Neural crest cell (in vitro differentiated cells): ENCODE data around the gene MVB12B. TPM values are rescaled to one million over a fixed set of nuclear protein-coding genes. Genes with fewer than 3 reads are reported as not detected.

Source experiments
- DNase-seq: peaks from one replicate; pipeline ENCODE4 v3.0.0; 2021; ENCODE audit warnings: low read depth, mixed read lengths, low spot score
- H3K27ac Mint-ChIP-seq: one replicate; pipeline ENCODE4 v1.8.0; 2021; ENCODE audit warnings: mild to moderate bottlenecking, mixed read lengths; ENCODE audit not compliant: unreplicated experiment
- H3K27me3 Mint-ChIP-seq: 2 replicates; pipeline ENCODE4 v1.8.0; 2021; ENCODE audit warnings: low read depth, mild to moderate bottlenecking, mixed read lengths
- H3K36me3 Mint-ChIP-seq: 2 replicates; pipeline ENCODE4 v1.8.0; 2021; ENCODE audit warnings: low read depth, mild to moderate bottlenecking, mixed read lengths
- H3K4me1 Mint-ChIP-seq: 2 replicates; pipeline ENCODE4 v1.8.0; 2021; ENCODE audit warnings: mixed read lengths
- H3K4me3 Mint-ChIP-seq: one replicate; pipeline ENCODE4 v1.8.0; 2021; ENCODE audit warnings: mild to moderate bottlenecking, mixed read lengths
- H3K9me3 Mint-ChIP-seq: 2 replicates; pipeline ENCODE4 v1.8.0; 2021; ENCODE audit warnings: mixed read lengths
- total RNA-seq: library from RNA; stranded (reverse); gene quantifications from 2 replicates; pipeline ENCODE4 v1.2.1, GENCODE V29; 2021
- TF ChIP-seq, protein P1 (sequence below): fragments of 200-600 bp; sonication (generic); conservative IDR thresholded peaks from 2 replicates; pipeline ENCODE4 v1.5.0; 2021; ENCODE audit warnings: antibody characterized with exemption, mild to moderate bottlenecking

The MVB12B gene
- total RNA-seq, 1 donor from 2014 or later = 68.1 TPM

DNA sequence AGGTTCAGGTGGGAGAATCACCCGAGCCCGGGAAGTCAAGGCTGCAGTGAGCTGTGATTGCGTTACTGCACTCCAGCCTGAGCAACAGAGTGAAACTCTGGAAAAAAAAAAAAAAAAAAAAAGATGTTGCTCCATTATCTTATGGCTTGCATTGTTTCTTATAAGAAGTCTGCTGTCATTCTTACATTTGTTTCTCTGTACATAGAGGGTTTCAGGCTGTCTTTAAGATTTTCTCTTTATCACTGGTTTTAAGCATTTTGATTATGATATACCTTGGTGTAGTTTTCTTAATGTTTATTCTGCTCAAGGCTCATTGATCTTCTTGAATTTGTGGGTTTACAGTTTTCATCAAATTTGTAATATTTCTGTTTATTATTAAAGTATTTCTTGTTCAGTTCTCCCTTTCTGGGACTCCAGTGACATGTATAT is 35.2 kb downstream of the MVB12B start:
- peaks cover 20% of the 10 kb centered on the region for H3K9me3 Mint-ChIP-seq
- H3K4me3 Mint-ChIP-seq = no peak overlapping the region
- no peak for DNase-seq
- no peak overlapping the region for H3K27ac Mint-ChIP-seq
- TF ChIP-seq, protein P1, sequence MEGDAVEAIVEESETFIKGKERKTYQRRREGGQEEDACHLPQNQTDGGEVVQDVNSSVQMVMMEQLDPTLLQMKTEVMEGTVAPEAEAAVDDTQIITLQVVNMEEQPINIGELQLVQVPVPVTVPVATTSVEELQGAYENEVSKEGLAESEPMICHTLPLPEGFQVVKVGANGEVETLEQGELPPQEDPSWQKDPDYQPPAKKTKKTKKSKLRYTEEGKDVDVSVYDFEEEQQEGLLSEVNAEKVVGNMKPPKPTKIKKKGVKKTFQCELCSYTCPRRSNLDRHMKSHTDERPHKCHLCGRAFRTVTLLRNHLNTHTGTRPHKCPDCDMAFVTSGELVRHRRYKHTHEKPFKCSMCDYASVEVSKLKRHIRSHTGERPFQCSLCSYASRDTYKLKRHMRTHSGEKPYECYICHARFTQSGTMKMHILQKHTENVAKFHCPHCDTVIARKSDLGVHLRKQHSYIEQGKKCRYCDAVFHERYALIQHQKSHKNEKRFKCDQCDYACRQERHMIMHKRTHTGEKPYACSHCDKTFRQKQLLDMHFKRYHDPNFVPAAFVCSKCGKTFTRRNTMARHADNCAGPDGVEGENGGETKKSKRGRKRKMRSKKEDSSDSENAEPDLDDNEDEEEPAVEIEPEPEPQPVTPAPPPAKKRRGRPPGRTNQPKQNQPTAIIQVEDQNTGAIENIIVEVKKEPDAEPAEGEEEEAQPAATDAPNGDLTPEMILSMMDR = no peak
- H3K4me1 Mint-ChIP-seq = peaks cover 18% of the 10 kb centered on the region
- peaks cover 58% of the 10 kb centered on the region for H3K36me3 Mint-ChIP-seq
- no peaks in the 10 kb centered on the region for H3K27me3 Mint-ChIP-seq

DNA sequence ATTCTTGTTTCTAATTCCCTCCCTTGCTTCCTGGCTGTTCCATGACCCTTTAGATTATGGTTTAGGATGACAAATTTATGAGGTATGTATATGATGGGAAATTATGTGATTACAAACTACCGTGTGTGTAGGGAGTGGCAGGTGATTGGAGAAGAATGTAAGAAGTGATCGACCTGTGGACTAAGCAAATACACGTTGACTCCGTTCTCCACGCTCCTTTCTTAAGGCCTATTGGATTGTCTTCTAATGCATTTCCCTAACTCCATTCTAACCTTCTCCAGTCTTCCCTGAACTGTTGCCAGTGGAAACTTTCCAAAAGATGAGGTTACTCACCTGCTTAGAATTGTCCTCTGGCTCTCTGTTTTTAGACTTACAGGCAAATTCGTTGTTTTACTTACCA is 36.6 kb downstream of the MVB12B start:
- Mint-ChIP-seq H3K27ac (no peak overlapping the region), H3K36me3 (peaks cover 53% of the 10 kb centered on the region), H3K27me3 (no peaks in the 10 kb centered on the region), H3K4me3 (no peak overlapping the region), H3K9me3 (peaks cover 19% of the 10 kb centered on the region), H3K4me1 (peaks cover 20% of the 10 kb centered on the region)
- TF ChIP-seq, protein P1 = no peak
- DNase-seq = no peak

DNA sequence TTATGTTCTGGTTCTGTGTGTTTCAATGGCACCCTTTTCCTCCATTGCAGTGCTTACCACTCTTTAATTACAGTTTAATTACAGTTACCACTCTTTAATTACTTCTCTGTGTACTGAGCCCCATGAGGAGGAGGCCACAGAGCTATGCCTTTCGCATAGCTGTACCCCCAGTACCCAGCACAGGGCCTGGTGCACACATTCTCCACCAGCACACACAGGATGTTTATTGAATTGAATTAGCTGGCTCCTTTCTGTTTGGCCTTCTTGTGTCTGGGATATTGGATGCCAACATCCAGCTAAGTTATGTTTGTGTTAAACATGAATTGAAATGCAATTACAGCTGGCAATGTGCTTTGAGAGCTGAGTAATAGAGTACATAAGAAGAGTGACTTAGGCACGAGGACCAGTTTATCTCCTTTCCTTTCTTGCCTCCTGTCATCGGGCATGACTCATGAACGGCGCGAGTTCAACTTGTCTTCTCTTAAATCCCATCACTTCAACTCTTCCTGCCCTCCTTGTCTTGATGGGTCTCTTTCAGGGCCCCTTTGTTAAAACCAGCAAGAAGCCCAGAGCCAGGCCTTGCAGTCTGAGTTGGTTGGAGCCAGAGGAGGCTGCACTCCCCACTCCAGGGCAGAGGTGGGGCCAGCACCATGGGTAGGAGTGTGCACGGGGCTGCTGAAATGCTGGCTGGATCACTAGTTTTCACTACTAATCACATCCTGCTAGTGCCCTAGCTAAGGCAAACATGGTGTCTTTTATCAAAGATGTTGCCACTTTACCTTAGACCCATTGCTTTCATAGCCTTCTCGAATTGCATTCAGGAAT is 37.4 kb downstream of the MVB12B start:
- Mint-ChIP-seq H3K4me1 (peaks cover 20% of the 10 kb centered on the region), H3K4me3 (no peak overlapping the region)
- DNase-seq = no peak

DNA sequence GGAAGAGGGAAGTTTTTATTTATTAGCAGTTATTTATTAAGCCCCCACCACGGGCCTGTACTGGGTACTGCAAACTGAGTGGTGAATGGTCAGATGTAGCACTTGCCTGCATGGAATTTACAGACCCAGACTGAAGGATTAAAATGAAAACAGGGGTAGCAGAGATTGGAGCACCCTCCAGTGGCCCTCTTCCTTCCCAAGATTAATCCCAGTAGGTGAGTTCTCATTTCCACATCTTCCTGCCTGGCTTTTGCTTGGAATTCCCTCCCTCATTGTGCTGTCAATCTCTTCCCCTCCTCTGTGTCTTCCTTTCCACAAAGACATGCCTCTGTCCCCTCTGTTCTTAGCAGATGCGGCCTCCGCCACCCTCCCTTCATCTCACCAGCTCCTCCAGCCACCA is 39.2 kb downstream of the MVB12B start:
- Mint-ChIP-seq H3K4me1 (peaks cover 20% of the 10 kb centered on the region), H3K36me3 (peaks cover 39% of the 10 kb centered on the region), H3K4me3 (no peak overlapping the region), H3K27me3 (no peaks in the 10 kb centered on the region), H3K9me3 (peaks cover 8% of the 10 kb centered on the region), H3K27ac (peak overlapping the region; percentile 30)
- TF ChIP-seq, protein P1 = no peak
- no peak for DNase-seq

More for the DNA sequence above, 37.4 kb downstream of the MVB12B start:
- Mint-ChIP-seq H3K36me3 (peaks cover 48% of the 10 kb centered on the region), H3K9me3 (peaks cover 18% of the 10 kb centered on the region), H3K27me3 (no peaks in the 10 kb centered on the region), H3K27ac (peak overlapping the region; percentile 29)
- TF ChIP-seq, protein P1 = no peak

DNA sequence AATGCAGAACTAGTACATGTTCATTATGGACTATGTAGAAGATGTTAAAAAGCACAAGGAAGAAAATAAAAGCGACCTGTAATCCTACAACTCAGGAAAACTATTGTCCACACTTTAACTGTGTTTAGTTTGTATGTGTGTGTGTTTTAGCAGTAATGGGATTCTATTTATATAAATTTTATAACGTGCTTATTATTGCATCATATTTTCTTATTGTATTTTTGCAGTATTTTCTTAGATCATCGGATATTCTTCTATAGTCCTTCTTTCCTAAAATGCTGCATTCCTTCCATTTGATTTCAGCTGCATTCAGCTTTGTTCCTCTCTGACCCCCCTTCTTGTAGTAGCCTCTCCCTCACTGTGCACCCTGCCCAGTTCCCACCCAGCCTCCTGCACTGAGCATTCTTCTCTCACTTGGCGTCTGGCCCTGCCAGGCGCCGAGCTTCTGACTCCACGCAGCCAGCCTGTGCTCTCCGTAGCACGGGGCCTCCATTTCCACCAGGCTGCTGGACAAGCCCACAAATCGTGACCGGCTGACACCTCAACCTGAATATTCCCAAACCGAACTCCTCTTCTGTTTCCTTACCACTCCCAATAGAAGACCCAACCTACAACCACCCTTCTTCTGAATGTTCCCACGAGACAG is 39.9 kb downstream of the MVB12B start:
- H3K27ac Mint-ChIP-seq = peak overlapping the region; percentile 65
- H3K9me3 Mint-ChIP-seq = peaks cover 6% of the 10 kb centered on the region
- no peaks in the 10 kb centered on the region for H3K27me3 Mint-ChIP-seq
- H3K4me3 Mint-ChIP-seq = no peak overlapping the region
- TF ChIP-seq, protein P1 = no peak
- peaks cover 20% of the 10 kb centered on the region for H3K4me1 Mint-ChIP-seq
- H3K36me3 Mint-ChIP-seq = peaks cover 33% of the 10 kb centered on the region
- no peak for DNase-seq
